ENCODE data around the gene MRRF. TPM values are rescaled to one million over a fixed set of nuclear protein-coding genes. Genes with fewer than 3 reads are reported as not detected.

MRRF gene
- total RNA-seq, 1 donor from 2014 or later, result 27.4 TPM

GRCh38 chr9:122228568-122229484 is 35.9 kb upstream of the MRRF start, which contains the start of gene LHX6:
Gene LHX6 (minus strand): TSS chr9:122228957. CDS start chr9:122228740, 217 bp downstream.
- DNase-seq, result no peak

GRCh38 chr9:122229485-122229837 is 35.2 kb upstream of the MRRF start:
- no peak for DNase-seq

- DNase-seq, result no peak
Observed at GRCh38 chr9:122232796-122233306, 31.8 kb upstream of the MRRF start.

GRCh38 chr9:122234022-122234748 is 30.5 kb upstream of the MRRF start:
- no peak for DNase-seq

- DNase-seq, result no peak
Observed at GRCh38 chr9:122236681-122237080, 28.0 kb upstream of the MRRF start.

- no peak for DNase-seq
Observed at GRCh38 chr9:122239722-122240121, 25.0 kb upstream of the MRRF start.

GRCh38 chr9:122244349-122244748 is 20.3 kb upstream of the MRRF start:
- DNase-seq, result no peak

GRCh38 chr9:122246666-122247065 is 18.0 kb upstream of the MRRF start:
- no peak for DNase-seq

GRCh38 chr9:122248448-122248865 is 16.2 kb upstream of the MRRF start:
- DNase-seq, result no peak

GRCh38 chr9:122251351-122251750 is 13.3 kb upstream of the MRRF start:
- no peak for DNase-seq

- no peak for DNase-seq
Observed at GRCh38 chr9:122252796-122253195, 11.9 kb upstream of the MRRF start.

- DNase-seq, result no peak
Observed at GRCh38 chr9:122254761-122255160, 9.9 kb upstream of the MRRF start.

- DNase-seq, result no peak
Observed at GRCh38 chr9:122256206-122256605, 8.5 kb upstream of the MRRF start.

- DNase-seq, result no peak
Observed at GRCh38 chr9:122258886-122259415, 5.7 kb upstream of the MRRF start.

GRCh38 chr9:122261469-122261881 is 3.2 kb upstream of the MRRF start:
- DNase-seq, result no peak

- no peak for DNase-seq
Observed at GRCh38 chr9:122262073-122262472, 2.6 kb upstream of the MRRF start.

- DNase-seq, result no peak
Observed at GRCh38 chr9:122263699-122264349, 858 bp upstream of the MRRF start.

GRCh38 chr9:122265149-122265915 is 650 bp downstream of the MRRF start:
- no peak for DNase-seq

- no peak for DNase-seq
Observed at GRCh38 chr9:122268041-122268814, 3.5 kb downstream of the MRRF start.

- DNase-seq, result no peak
Observed at GRCh38 chr9:122274055-122274454, 9.4 kb downstream of the MRRF start.

GRCh38 chr9:122276096-122276495 is 11.4 kb downstream of the MRRF start:
- DNase-seq, result no peak
